ENCODE measurements around the gene RPSA. TPM values are rescaled to one million over a fixed set of nuclear protein-coding genes. Genes with fewer than 3 reads are reported as not detected.

Gene RPSA
- total RNA-seq, 1 experiment from 2014 or later, result 2,077 TPM

DNA sequence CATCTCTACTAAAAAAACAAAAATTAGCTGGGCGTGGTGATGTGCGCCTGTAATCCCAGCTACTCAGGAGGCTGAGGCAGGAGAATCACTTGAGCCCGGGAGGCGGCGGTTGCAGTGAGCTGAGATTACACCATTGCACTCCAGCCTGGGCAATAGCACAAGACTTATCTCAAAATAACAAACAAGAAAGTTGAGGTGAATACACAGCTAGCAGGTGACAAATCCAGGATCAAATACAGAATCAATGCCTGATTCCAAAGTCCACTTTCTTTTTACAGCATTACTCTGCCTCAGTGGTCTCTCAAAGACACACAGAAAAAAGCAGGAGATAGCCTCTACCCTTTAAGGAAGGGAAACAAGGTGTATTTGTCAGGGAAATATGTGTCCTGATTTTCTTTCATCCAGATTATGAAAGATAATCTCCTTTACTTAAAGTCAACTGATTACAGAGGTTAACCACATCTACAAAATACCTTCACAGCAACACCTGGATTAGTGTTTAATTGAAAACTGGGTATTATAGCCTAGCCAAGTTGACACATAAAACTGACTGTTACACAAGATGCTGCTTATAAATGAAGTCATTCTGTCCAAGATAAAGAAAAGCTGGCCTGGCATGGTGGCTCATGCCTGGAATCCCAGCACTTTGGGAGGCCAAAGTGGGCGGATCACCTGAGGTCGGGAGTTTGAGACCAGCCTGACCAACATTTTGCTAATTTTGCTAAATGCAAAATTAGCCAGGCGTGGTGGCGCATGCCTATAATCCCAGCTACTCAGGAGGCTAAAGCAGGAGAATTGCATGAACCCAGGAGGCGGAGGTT, 27.4 kb upstream of the RPSA start:
- no CpG with 5 or more reads among the region's 10 CpGs for WGBS (ENCODE audit: extremely low coverage, insufficient read length, low lambda C conversion rate)
- no peak overlapping the region for H2BK12ac ChIP-seq (ENCODE audit: insufficient read length, low read depth, low read length)
- no peak overlapping the region for H2BK20ac ChIP-seq (ENCODE audit: low read depth, low read length, poor library complexity, severe bottlenecking)
- H3K4ac ChIP-seq (ENCODE audit: low read depth, low read length), result no peak overlapping the region
- H4K20me1 ChIP-seq (ENCODE audit: control insufficient read depth, insufficient read depth, insufficient read length), result no peaks in the 10 kb centered on the region
- no peak overlapping the region for H4K8ac ChIP-seq (replicated peaks; ENCODE audit: insufficient read length, low read depth, low read length)
- no peak overlapping the region for H3K14ac ChIP-seq (ENCODE audit: insufficient read depth, low read length)
- H3K9me3 ChIP-seq (ENCODE audit: control insufficient read depth, low read depth, low read length), result no peaks in the 10 kb centered on the region
- H2BK120ac ChIP-seq (ENCODE audit: low read depth, low read length, poor library complexity, severe bottlenecking), result no peak overlapping the region
- peaks cover 32 to 34% of the 10 kb centered on the region in 2 experiments for H3K4me1 Mint-ChIP-seq
- no peak for DNase-seq
- no peak overlapping the region for H2BK5ac ChIP-seq (ENCODE audit: insufficient read length, low read length)
- TF ChIP-seq, protein P1, sequence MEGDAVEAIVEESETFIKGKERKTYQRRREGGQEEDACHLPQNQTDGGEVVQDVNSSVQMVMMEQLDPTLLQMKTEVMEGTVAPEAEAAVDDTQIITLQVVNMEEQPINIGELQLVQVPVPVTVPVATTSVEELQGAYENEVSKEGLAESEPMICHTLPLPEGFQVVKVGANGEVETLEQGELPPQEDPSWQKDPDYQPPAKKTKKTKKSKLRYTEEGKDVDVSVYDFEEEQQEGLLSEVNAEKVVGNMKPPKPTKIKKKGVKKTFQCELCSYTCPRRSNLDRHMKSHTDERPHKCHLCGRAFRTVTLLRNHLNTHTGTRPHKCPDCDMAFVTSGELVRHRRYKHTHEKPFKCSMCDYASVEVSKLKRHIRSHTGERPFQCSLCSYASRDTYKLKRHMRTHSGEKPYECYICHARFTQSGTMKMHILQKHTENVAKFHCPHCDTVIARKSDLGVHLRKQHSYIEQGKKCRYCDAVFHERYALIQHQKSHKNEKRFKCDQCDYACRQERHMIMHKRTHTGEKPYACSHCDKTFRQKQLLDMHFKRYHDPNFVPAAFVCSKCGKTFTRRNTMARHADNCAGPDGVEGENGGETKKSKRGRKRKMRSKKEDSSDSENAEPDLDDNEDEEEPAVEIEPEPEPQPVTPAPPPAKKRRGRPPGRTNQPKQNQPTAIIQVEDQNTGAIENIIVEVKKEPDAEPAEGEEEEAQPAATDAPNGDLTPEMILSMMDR (conservative IDR thresholded peaks at IDR 0.05), result no peak
- no peak overlapping the region for H3K4me2 ChIP-seq (ENCODE audit: insufficient read depth, insufficient read length, low read length)
- H3K4me3 Mint-ChIP-seq, result no peak overlapping the region
- no peak overlapping the region for H3K23ac ChIP-seq (ENCODE audit: insufficient read length, low read depth, low read length)
- no peak overlapping the region for H2AFZ ChIP-seq (ENCODE audit: low read length)
- H3K79me1 ChIP-seq (ENCODE audit: insufficient read depth, low read depth, low read length, poor library complexity, severe bottlenecking), result no peaks in the 10 kb centered on the region
- H3K36me3 Mint-ChIP-seq (ENCODE audit: insufficient read depth in 1 of 3, low read depth in 3 of 3), result peaks cover 0 to 4% (median 0%) of the 10 kb centered on the region in 3 experiments; a peak in 1 of 7 replicates
- H3K79me2 ChIP-seq (ENCODE audit: insufficient read depth, low read length), result no peaks in the 10 kb centered on the region
- H4K91ac ChIP-seq (ENCODE audit: insufficient read length, low read depth, low read length), result no peak overlapping the region
- H3K9me3 Mint-ChIP-seq, result no peaks in the 10 kb centered on the region
- H4K5ac ChIP-seq (ENCODE audit: insufficient read length, low read depth, low read length), result no peak overlapping the region
- no peak overlapping the region for H3K27ac Mint-ChIP-seq
- no peak overlapping the region for H3T11ph ChIP-seq (ENCODE audit: low read length)
- H3K27me3 Mint-ChIP-seq (ENCODE audit: low read depth), result peaks cover 2% of the 10 kb centered on the region; the same call in 1 of the 2 replicates
- H3K18ac ChIP-seq (ENCODE audit: insufficient read length, low read depth, low read length), result no peak overlapping the region
- no peak overlapping the region for H2AK5ac ChIP-seq (ENCODE audit: insufficient read length, low read length)
- H3K23me2 ChIP-seq (ENCODE audit: insufficient read length, low read depth, low read length, poor library complexity, severe bottlenecking), result peaks cover 2% of the 10 kb centered on the region
- no peak overlapping the region for H3K9ac ChIP-seq (ENCODE audit: extremely low read depth, insufficient read length, low read length)
- H3K27me3 ChIP-seq (ENCODE audit: insufficient read depth, low read length), result no peaks in the 10 kb centered on the region
- no peak overlapping the region for H3K27ac ChIP-seq (ENCODE audit: insufficient read length, low read depth, low read length)
- H3K56ac ChIP-seq (ENCODE audit: insufficient read length, low read depth, low read length), result no peak overlapping the region
- peaks cover 8% of the 10 kb centered on the region for H3K4me1 ChIP-seq (ENCODE audit: insufficient read depth, low read length)
- H2BK15ac ChIP-seq (ENCODE audit: low read depth, low read length), result no peak overlapping the region
